Kidney (tissue), 14 donors: Measurements from ENCODE around the gene IMMP2L. TPM values are rescaled to one million over a fixed set of nuclear protein-coding genes. Genes with fewer than 3 reads are reported as not detected.

Experiments used
- DNase-seq, 5 donors: peaks; one replicate each; pipeline ENCODE4 v3.0.0-alpha.2; 2013 to 2020
- FAIRE-seq: peaks from 2 replicates; lab custom pipeline; 2012; peaks lifted over from hg19 to GRCh38; lab: Jason Lieb, UNC
- H3K27ac ChIP-seq, 2 donors: one replicate each; pipeline ENCODE4 v1.7.0; 2013; ENCODE audit warnings: low read depth in 2 of 2, low read length in 2 of 2, inconsistent platforms in 1 of 2
- H3K27me3 ChIP-seq: one replicate; pipeline ENCODE4 v1.7.1; 2013; ENCODE audit warnings: low read length, inconsistent platforms; ENCODE audit not compliant: control insufficient read depth, insufficient read depth
- H3K36me3 ChIP-seq, 3 donors: one replicate each; pipeline versions ENCODE4 v1.7.0 to v1.7.1; 2013; ENCODE audit warnings: low read length in 3 of 3, control low read depth in 1 of 3, inconsistent platforms in 1 of 3; ENCODE audit not compliant: insufficient read depth in 3 of 3, control insufficient read depth in 2 of 3
- H3K4me1 ChIP-seq, 3 donors: one replicate each; pipeline versions ENCODE4 v1.7.0 to v1.7.1; 2013; ENCODE audit warnings: low read length in 3 of 3, inconsistent platforms in 1 of 3, low read depth in 1 of 3; ENCODE audit not compliant: control insufficient read depth in 2 of 3, insufficient read depth in 2 of 3
- H3K4me3 ChIP-seq, 3 donors: one replicate each; pipeline versions ENCODE4 v1.7.0 to v1.8.1; 2013; ENCODE audit warnings: low read length in 3 of 3, control low read depth in 1 of 3, inconsistent platforms in 1 of 3
- H3K9ac ChIP-seq, 3 donors: one replicate each; pipeline versions ENCODE4 v1.7.0 to v1.7.1; 2013; ENCODE audit warnings: low read length in 3 of 3, control low read depth in 1 of 3, inconsistent platforms in 1 of 3
- H3K9me3 ChIP-seq, 3 donors: one replicate each; pipeline versions ENCODE4 v1.7.0 to v1.7.1; 2013; ENCODE audit warnings: low read length in 3 of 3, control low read depth in 1 of 3, inconsistent platforms in 1 of 3; ENCODE audit not compliant: control insufficient read depth in 2 of 3, insufficient read depth in 1 of 3
- CTCF ChIP-seq: IDR thresholded peaks from 3 replicates; pipeline ENCODE4 v1.5.1; 2012; ENCODE audit warnings: mild to moderate bottlenecking, moderate library complexity, borderline replicate concordance; ENCODE audit not compliant: insufficient read depth; ENCODE audit errors: extremely low read depth
- intact Hi-C: fragments of 100-400 bp; cut with DNase I; formaldehyde crosslinking; loops from one replicate; pipeline ENCODE4 v1.11.1; 2022
- polyA plus RNA-seq: library from polyadenylated mRNA; stranded (reverse); fragments of 350-450 nt; fragmentation: Illumina TruSeq; extraction: RNeasy Lipid Tissue Mini Kit (QIAGEN cat#74804); gene quantifications from one replicate; pipeline ENCODE4 v1.2.3, GENCODE V29; 2014; ENCODE audit warnings: low read depth, low replicate concordance; ENCODE audit not compliant: insufficient read depth
- total RNA-seq: library from RNA; stranded (reverse); fragmentation: NEBNext Ultra II Directional; extraction: Animal tissue kit (Norgen Biotek cat#: 25700); gene quantifications from one replicate; pipeline ENCODE4 v1.2.1, GENCODE V29; 2021
- donor health status: control.
- donor health status: control.
- donor health status: control.
- donor health status: control.
- donor health status: control.
- donor health status: DM: yes; HTN: yes; CAD: no.
- donor health status: Normal renal cell carcinoma (clear cell type).

IMMP2L gene
- total and polyA plus RNA-seq, 2 donors from 2014 or later: 46.4 to 52.1 TPM

- Histone ChIP-seq H3K36me3 (no peaks in the 10 kb centered on the region), H3K4me1 (no peaks in the 10 kb centered on the region), H3K27ac (no peak overlapping the region), H3K4me3 (no peak overlapping the region), H3K27me3 (no peaks in the 10 kb centered on the region), H3K9me3 (no peaks in the 10 kb centered on the region), H3K9ac (no peak overlapping the region)
- no peak for TF ChIP-seq CTCF
- intact Hi-C loops: no loop called here
- no peak for DNase-seq
- peak; percentile 30 for FAIRE-seq
These were observed 518.7 kb downstream of the IMMP2L start for GRCh38 chr7:111043561-111043960.

GRCh38 chr7:111042842-111043241 is 519.5 kb downstream of the IMMP2L start:
- H3K36me3 ChIP-seq: no peaks in the 10 kb centered on the region
- FAIRE-seq: no peak
- H3K4me3 ChIP-seq: no peak overlapping the region
- no peaks in the 10 kb centered on the region for H3K9me3 ChIP-seq
- no peak for DNase-seq
- no peaks in the 10 kb centered on the region for H3K27me3 ChIP-seq
- intact Hi-C loops: no loop called here
- no peak overlapping the region for H3K27ac ChIP-seq
- H3K9ac ChIP-seq: no peak overlapping the region
- no peak for TF ChIP-seq CTCF
- H3K4me1 ChIP-seq: no peaks in the 10 kb centered on the region

GRCh38 chr7:111041577-111041976 is 520.7 kb downstream of the IMMP2L start:
- H3K9me3 ChIP-seq: no peaks in the 10 kb centered on the region
- no peaks in the 10 kb centered on the region for H3K36me3 ChIP-seq
- H3K4me1 ChIP-seq: no peaks in the 10 kb centered on the region
- no peak for DNase-seq
- H3K9ac ChIP-seq: no peak overlapping the region
- intact Hi-C loops: no loop called here
- FAIRE-seq: no peak
- no peaks in the 10 kb centered on the region for H3K27me3 ChIP-seq
- H3K27ac ChIP-seq: no peak overlapping the region
- TF ChIP-seq CTCF: no peak
- H3K4me3 ChIP-seq: no peak overlapping the region

GRCh38 chr7:111038185-111038584 is 524.1 kb downstream of the IMMP2L start:
- DNase-seq (no peak), FAIRE-seq (no peak)

More at GRCh38 chr7:111038185-111038584, 524.1 kb downstream of the IMMP2L start:
- no peak for TF ChIP-seq CTCF
- intact Hi-C loops: no loop called here
- no peaks in the 10 kb centered on the region for H3K27me3 ChIP-seq
- no peaks in the 10 kb centered on the region for H3K4me1 ChIP-seq
- H3K9me3 ChIP-seq: no peaks in the 10 kb centered on the region
- H3K27ac ChIP-seq: no peak overlapping the region
- no peaks in the 10 kb centered on the region for H3K36me3 ChIP-seq
- H3K9ac ChIP-seq: no peak overlapping the region
- no peak overlapping the region for H3K4me3 ChIP-seq
